ENCODE results near the gene WDR43.

DNA sequence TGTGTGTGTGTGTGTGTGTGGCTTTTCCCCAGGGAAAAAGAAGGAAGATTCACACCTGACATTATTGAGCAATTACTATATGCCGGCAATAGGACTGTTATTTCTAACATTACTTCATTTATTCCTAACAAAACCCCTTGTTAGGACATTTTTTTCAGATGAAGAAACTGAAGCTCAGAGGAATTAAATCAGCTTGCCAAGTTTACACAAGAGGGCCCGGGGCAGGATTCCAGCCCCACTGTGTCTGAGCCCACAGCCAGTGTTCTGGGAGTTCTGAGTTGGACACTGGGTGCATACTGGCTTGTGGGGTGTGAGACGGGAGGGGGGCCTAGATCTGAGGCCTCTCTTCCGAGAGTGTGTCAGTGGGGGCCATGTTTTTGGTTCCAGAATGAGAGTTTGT is 96.6 kb downstream of the WDR43 start:
- TF ChIP-seq TAF1 (IDR thresholded peaks at IDR 0.05; ENCODE audit: low read depth): no peak
- no peak for TF ChIP-seq EZH2 (IDR thresholded peaks at IDR 0.05; ENCODE audit: borderline replicate concordance, insufficient read depth, low read length, poor library complexity, severe bottlenecking)
- TF ChIP-seq, protein P1, sequence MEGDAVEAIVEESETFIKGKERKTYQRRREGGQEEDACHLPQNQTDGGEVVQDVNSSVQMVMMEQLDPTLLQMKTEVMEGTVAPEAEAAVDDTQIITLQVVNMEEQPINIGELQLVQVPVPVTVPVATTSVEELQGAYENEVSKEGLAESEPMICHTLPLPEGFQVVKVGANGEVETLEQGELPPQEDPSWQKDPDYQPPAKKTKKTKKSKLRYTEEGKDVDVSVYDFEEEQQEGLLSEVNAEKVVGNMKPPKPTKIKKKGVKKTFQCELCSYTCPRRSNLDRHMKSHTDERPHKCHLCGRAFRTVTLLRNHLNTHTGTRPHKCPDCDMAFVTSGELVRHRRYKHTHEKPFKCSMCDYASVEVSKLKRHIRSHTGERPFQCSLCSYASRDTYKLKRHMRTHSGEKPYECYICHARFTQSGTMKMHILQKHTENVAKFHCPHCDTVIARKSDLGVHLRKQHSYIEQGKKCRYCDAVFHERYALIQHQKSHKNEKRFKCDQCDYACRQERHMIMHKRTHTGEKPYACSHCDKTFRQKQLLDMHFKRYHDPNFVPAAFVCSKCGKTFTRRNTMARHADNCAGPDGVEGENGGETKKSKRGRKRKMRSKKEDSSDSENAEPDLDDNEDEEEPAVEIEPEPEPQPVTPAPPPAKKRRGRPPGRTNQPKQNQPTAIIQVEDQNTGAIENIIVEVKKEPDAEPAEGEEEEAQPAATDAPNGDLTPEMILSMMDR (IDR thresholded peaks at IDR 0.05; ENCODE audit: poor library complexity, severe bottlenecking): no peak
- TF ChIP-seq MXI1 (conservative IDR thresholded peaks at IDR 0.05; ENCODE audit: poor library complexity, severe bottlenecking): no peak
- no peak for TF ChIP-seq POLR2AphosphoS5 (IDR thresholded peaks at IDR 0.05)
- no peak for TF ChIP-seq RAD21 (conservative IDR thresholded peaks at IDR 0.05)
- no peak for TF ChIP-seq REST (IDR thresholded peaks at IDR 0.05; ENCODE audit: borderline replicate concordance)
- no peak for TF ChIP-seq EP300 (conservative IDR thresholded peaks at IDR 0.05; ENCODE audit: poor library complexity, severe bottlenecking)
- TF ChIP-seq SMC3 (conservative IDR thresholded peaks at IDR 0.05; ENCODE audit: poor library complexity): no peak
